ENCODE results near the gene HNF1B.
A peak's percentile ranks its signal among the peaks of the same experiment; 100 is the strongest.

The HNF1B gene

DNA sequence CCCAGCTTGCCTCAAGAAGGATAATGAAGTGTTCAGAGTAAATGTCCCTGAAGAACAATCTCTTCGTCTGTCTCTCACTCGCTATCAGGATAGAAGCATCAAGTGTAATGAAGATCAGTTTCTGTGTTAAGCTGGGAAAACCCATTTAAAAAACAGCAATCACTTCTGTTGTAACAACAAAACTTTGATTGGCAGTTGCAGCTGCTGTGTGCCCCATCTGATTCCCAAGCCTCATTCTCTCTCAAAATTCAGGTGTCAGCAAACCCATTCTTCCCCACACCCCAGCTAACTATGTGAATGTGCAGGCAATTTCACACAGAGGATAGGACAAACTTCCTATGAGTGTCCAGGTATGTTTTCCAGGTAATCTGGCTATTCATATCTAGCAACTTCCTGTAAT lies 2.4 kb upstream of the HNF1B start:
- H3K9ac ChIP-seq, result no peak overlapping the region
- no peaks in the 10 kb centered on the region for H3K36me3 ChIP-seq (ENCODE audit: control insufficient read depth, insufficient read depth, low read length)
- no peak overlapping the region for H3K4me3 ChIP-seq (ENCODE audit: low read depth, low read length)
- H2AFZ ChIP-seq, result no peak overlapping the region
- H3K4me1 ChIP-seq, result peaks cover 19% of the 10 kb centered on the region
- TF ChIP-seq, protein P1, sequence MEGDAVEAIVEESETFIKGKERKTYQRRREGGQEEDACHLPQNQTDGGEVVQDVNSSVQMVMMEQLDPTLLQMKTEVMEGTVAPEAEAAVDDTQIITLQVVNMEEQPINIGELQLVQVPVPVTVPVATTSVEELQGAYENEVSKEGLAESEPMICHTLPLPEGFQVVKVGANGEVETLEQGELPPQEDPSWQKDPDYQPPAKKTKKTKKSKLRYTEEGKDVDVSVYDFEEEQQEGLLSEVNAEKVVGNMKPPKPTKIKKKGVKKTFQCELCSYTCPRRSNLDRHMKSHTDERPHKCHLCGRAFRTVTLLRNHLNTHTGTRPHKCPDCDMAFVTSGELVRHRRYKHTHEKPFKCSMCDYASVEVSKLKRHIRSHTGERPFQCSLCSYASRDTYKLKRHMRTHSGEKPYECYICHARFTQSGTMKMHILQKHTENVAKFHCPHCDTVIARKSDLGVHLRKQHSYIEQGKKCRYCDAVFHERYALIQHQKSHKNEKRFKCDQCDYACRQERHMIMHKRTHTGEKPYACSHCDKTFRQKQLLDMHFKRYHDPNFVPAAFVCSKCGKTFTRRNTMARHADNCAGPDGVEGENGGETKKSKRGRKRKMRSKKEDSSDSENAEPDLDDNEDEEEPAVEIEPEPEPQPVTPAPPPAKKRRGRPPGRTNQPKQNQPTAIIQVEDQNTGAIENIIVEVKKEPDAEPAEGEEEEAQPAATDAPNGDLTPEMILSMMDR (IDR thresholded peaks at IDR 0.05), result no peak
- peaks cover 12% of the 10 kb centered on the region for H3K27me3 ChIP-seq (ENCODE audit: control insufficient read depth, insufficient read depth, low read length)
- no peak overlapping the region for H3K4me2 ChIP-seq (ENCODE audit: low read length)
- no peak overlapping the region for H3K27ac ChIP-seq
- H3K9me3 ChIP-seq (ENCODE audit: control insufficient read depth, low read length), result no peaks in the 10 kb centered on the region
- H3K79me2 ChIP-seq, result no peaks in the 10 kb centered on the region

DNA sequence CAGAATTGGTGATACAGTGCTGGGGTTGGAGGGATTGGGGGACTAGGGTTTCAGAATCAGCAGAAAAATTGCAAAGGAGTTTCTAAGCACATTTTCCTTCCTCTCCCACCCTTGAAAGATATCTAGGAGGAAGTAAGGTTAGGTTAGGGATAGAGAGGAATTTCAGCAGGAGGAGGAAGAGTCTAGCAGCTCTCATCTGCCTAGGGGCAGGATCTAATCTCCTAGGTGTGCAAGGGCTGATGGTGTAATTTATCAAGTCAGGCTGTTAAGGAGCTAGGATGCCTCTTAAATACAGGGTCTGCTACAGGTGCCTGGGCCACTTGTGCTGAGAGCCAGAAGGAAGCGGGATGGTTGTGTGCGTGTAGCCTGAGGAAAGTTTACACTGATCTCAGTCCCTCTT lies 1.8 kb upstream of the HNF1B start:
- no peak overlapping the region for H2AFZ ChIP-seq
- TF ChIP-seq, protein P1 (IDR thresholded peaks at IDR 0.05), result no peak
- no peak overlapping the region for H3K4me3 ChIP-seq (ENCODE audit: low read depth, low read length)
- peaks cover 19% of the 10 kb centered on the region for H3K4me1 ChIP-seq
- no peaks in the 10 kb centered on the region for H3K36me3 ChIP-seq (ENCODE audit: control insufficient read depth, insufficient read depth, low read length)
- H3K27me3 ChIP-seq (ENCODE audit: control insufficient read depth, insufficient read depth, low read length), result peaks cover 16% of the 10 kb centered on the region
- H3K4me2 ChIP-seq (ENCODE audit: low read length), result no peak overlapping the region
- no peaks in the 10 kb centered on the region for H3K79me2 ChIP-seq
- H3K9me3 ChIP-seq (ENCODE audit: control insufficient read depth, low read length), result no peaks in the 10 kb centered on the region
- H3K27ac ChIP-seq, result no peak overlapping the region
- no peak overlapping the region for H3K9ac ChIP-seq

DNA sequence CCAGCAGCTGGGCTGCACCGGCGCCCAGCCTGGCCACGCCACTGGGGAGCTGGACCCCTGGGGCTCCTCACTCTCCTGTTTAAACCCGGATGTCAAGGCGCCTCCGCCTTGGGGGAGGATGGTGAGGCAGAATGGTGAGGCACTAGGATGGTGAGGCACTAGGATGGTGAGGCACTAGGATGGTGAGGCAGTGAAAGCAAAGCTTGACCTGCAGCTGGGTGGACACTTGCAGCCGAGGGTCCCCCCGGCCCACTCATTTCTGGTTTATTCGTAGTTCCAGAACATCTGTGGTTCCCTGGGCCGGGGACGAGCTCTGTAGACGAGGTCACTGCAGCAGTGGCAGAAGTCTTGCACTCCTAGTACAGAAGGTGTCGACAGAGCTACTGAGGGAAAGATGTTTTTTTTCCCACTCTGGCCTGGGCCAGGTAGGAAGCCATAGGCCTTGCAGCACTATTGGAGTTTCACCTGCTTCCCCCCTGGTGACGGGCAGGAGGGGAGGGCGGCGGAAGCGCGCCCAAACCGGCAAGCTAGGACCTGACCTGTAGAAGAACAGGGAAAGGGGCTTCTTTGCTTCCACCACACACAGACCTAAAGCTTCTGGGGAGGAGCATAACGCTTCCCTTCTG lies 1.1 kb upstream of the HNF1B start:
- H3K9me3 ChIP-seq (ENCODE audit: control insufficient read depth, low read length), result no peaks in the 10 kb centered on the region
- H3K4me1 ChIP-seq, result peaks cover 19% of the 10 kb centered on the region
- H3K4me3 ChIP-seq (ENCODE audit: low read depth, low read length), result no peak overlapping the region
- no peaks in the 10 kb centered on the region for H3K79me2 ChIP-seq
- no peak overlapping the region for H3K9ac ChIP-seq
- TF ChIP-seq, protein P1 (IDR thresholded peaks at IDR 0.05), result no peak
- peaks cover 19% of the 10 kb centered on the region for H3K27me3 ChIP-seq (ENCODE audit: control insufficient read depth, insufficient read depth, low read length)
- no peak overlapping the region for H3K27ac ChIP-seq
- no peak overlapping the region for H2AFZ ChIP-seq
- H3K36me3 ChIP-seq (ENCODE audit: control insufficient read depth, insufficient read depth, low read length), result no peaks in the 10 kb centered on the region
- H3K4me2 ChIP-seq (ENCODE audit: low read length), result no peak overlapping the region

DNA sequence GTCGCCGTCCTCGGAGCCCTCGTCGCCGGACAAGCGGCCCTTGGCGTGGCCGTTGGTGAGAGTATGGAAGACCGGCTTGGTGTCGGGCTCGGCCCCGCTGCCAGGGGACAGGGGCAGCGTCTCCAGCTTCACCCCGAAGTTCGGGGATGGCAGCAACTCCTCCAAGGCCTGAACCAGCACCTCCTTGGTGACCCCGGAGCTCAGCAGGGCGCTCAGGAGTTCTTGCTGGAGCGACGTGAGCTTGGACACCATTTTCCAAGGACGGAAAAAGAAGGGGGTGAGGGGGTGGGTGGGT lies 279 bp downstream of the HNF1B start:
- no peak overlapping the region for H3K4me3 ChIP-seq (ENCODE audit: low read depth, low read length)
- peaks cover 19% of the 10 kb centered on the region for H3K4me1 ChIP-seq
- H3K9ac ChIP-seq, result no peak overlapping the region
- no peaks in the 10 kb centered on the region for H3K36me3 ChIP-seq (ENCODE audit: control insufficient read depth, insufficient read depth, low read length)
- no peak overlapping the region for H3K4me2 ChIP-seq (ENCODE audit: low read length)
- TF ChIP-seq, protein P1 (IDR thresholded peaks at IDR 0.05), result no peak
- peaks cover 19% of the 10 kb centered on the region for H3K27me3 ChIP-seq (ENCODE audit: control insufficient read depth, insufficient read depth, low read length)
- H2AFZ ChIP-seq, result no peak overlapping the region
- no peaks in the 10 kb centered on the region for H3K9me3 ChIP-seq (ENCODE audit: control insufficient read depth, low read length)
- no peaks in the 10 kb centered on the region for H3K79me2 ChIP-seq
- H3K27ac ChIP-seq, result no peak overlapping the region

DNA sequence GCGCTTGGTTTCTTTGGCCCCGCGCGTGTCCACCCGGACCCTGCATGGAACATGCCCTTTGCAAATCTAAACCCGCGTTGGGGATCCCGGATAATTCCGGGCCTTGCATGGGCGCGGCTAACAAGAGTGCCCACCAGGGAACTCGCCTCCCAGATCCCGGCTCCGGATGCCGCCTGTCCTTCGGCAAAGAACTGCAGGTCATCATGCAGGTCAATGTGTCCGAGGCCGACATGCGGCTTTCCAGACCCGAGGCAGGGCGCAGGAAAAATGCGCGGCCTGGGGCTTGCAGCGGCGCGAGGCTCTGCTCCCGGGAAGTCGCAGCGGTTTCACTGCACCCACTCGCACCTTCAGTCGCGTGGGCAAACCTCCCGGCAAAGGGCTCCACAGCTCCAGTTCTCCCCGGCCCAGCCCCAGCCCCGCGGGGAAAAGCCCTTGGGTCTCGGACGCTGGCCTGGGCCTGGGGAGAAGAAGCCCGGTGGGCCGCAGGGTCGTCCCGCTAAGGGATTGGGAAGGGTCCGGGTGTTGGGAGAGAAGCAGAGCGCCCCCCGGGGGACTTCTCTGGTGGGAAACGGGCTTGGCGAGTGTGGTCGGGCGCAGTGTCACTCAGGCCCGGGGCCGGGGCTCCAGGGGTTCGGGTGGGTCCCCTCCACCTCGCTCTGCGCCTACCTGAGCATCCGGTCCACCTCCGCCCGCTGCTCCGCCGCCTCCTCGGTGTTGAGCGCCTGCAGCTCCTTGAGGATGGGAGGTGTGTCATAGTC lies 805 bp downstream of the HNF1B start:
- H3K9me3 ChIP-seq (ENCODE audit: control insufficient read depth, low read length), result no peaks in the 10 kb centered on the region
- no peak overlapping the region for H3K27ac ChIP-seq
- H3K9ac ChIP-seq, result no peak overlapping the region
- H3K4me1 ChIP-seq, result peaks cover 19% of the 10 kb centered on the region
- H3K36me3 ChIP-seq (ENCODE audit: control insufficient read depth, insufficient read depth, low read length), result no peaks in the 10 kb centered on the region
- H2AFZ ChIP-seq, result no peak overlapping the region
- H3K4me3 ChIP-seq (ENCODE audit: low read depth, low read length), result no peak overlapping the region
- peaks cover 19% of the 10 kb centered on the region for H3K27me3 ChIP-seq (ENCODE audit: control insufficient read depth, insufficient read depth, low read length)
- H3K79me2 ChIP-seq, result no peaks in the 10 kb centered on the region
- TF ChIP-seq, protein P1 (IDR thresholded peaks at IDR 0.05), result no peak
- H3K4me2 ChIP-seq (ENCODE audit: low read length), result peak overlapping the region; percentile 43
